NCI-H1417 (cell line): ENCODE data around the gene SP4.
"Not testable (repeated sequence)": the region's sequence is repeated elsewhere in the genome, so short reads cannot be mapped to it uniquely, and the experiment has no call there.

Experiments
- DNase-seq, 3 experiments: peaks; one replicate each; lab custom pipeline; 2025; lab: John Stamatoyannopoulos, UW

SP4 gene

GRCh38 chr7:21524680-21525079, 96.8 kb downstream of the SP4 start:
- DNase-seq = no peak

- peak in 1 of 3 experiments; percentile 24 for DNase-seq
Measured at GRCh38 chr7:21526007-21526406, 98.1 kb downstream of the SP4 start.

GRCh38 chr7:21526448-21526847, 98.6 kb downstream of the SP4 start:
- DNase-seq = no peak

GRCh38 chr7:21532485-21532884, 104.6 kb downstream of the SP4 start:
- not testable (repeated sequence) for DNase-seq

GRCh38 chr7:21533646-21534045, 105.8 kb downstream of the SP4 start:
- DNase-seq = not testable (repeated sequence)

- not testable (repeated sequence) for DNase-seq
Measured at GRCh38 chr7:21536445-21537118, 108.7 kb downstream of the SP4 start.

GRCh38 chr7:21538936-21539495, 111.1 kb downstream of the SP4 start:
- DNase-seq = no peak

GRCh38 chr7:21542891-21543527, 115.1 kb downstream of the SP4 start, which contains the start of gene DNAH11:
TSS of gene DNAH11 (plus strand) at chr7:21543039. CDS start at chr7:21543246, 207 bp downstream.
- peak; percentile 25 to 77 (median 75) for DNase-seq

- peak in 2 of 3 experiments; percentile 75 to 87 for DNase-seq
Measured at GRCh38 chr7:21543528-21544302, 115.8 kb downstream of the SP4 start.

- no peak for DNase-seq
Measured at GRCh38 chr7:21544303-21544656, 116.4 kb downstream of the SP4 start.

- no peak for DNase-seq
Measured at GRCh38 chr7:21544715-21545114, 116.8 kb downstream of the SP4 start.

GRCh38 chr7:21547501-21547900, 119.6 kb downstream of the SP4 start:
- DNase-seq = no peak

- no peak for DNase-seq
Measured at GRCh38 chr7:21548491-21548890, 120.6 kb downstream of the SP4 start.

GRCh38 chr7:21550076-21550475, 122.2 kb downstream of the SP4 start:
- DNase-seq = no peak

GRCh38 chr7:21550821-21551531, 123.1 kb downstream of the SP4 start:
- peak in 2 of 3 experiments; percentile 26 to 62 for DNase-seq

GRCh38 chr7:21562385-21562784, 134.5 kb downstream of the SP4 start:
- no peak for DNase-seq
